HG03457 (cell line): ENCODE data around the gene REXO2.

Experiments
- ATAC-seq: cut with Tn5 transposase; IDR thresholded peaks from one replicate; pipeline ENCODE4 v1.9.1; 2021; ENCODE audit warnings: moderate number of reproducible peaks; ENCODE audit not compliant: unreplicated experiment

The REXO2 gene

DNA sequence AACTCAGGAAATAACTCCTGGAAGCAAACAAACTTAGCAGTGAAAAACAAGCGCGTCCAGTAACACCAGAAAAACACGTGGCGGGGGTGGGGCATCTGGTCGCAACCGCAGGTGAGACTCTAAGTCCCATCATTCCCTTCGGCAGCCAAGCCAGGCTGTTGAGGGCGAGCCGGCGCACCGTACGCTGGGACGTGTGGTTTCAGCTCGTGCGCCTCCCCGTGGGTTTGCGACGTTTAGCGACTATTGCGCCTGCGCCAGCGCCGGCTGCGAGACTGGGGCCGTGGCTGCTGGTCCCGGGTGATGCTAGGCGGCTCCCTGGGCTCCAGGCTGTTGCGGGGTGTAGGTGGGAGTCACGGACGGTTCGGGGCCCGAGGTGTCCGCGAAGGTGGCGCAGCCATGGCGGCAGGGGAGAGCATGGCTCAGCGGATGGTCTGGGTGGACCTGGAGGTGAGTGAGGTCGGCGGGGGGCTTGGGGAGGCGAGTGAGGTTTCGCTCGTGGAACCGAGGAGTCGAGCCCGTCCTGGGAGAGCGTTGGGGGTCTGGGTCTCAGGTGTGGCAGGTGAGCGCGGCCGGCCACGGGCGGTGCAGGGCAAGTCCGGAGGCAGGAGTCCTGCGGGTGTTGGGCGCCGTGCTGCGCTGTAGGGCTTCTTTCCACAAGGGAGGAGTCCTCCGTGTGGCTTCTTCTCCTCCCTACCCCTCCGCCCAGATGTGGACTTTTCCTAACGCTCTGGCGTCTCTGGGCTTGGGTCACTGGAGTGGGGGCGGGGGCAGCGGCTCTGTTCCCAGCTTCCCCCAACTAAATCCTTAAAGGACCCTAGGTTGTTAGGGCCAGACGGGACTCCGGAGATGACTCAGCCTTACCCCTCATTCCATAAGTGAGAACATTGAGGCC, at the start of gene REXO2:
REXO2 (plus strand) TSS at position 239 of the 892 bp plus-strand sequence; CDS start at position 301, 62 bp downstream.
- ATAC-seq: peak; percentile 99

DNA sequence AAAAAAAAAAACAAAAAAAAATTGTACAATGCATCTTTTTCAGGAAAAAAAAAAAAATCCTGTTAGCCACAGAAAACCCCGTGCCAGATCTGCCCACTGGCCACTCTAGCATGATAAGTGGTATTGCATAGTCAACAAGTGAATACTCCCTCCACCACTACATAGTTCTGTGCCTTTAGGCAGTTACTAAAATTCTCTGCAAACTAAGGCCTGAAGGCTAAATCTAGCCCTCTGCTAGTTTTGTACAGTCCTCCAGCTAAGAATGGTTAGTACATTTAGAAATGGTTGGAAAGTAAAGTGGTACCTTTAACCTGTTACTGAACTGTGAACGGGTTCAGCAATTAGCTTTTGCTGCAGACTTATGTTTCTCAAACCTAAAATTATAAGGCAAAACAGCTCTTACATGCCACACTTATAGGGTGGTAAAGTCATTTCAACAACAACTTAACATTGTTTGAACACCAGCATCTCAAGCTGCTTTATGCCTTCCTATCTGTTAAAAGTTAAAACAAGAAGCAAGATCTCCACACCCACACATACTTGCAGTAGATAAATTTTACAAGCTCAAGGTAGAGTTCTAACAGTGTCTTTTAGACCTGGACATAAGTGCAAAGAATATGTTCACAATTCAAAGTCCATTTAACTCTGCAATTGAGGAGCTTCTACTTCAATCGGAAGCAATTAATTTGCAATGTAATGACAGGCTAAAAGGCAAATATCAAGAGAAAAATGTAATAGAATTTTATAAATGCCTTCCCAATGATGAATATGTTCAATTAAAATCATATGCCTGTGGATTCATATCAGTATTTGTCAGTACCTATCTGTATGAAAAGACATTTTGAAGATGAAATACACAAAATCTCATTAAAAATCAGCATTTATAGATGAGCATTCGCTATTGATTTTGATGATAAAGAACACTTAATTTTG, 46.3 kb upstream of the REXO2 start:
- no peak for ATAC-seq

DNA sequence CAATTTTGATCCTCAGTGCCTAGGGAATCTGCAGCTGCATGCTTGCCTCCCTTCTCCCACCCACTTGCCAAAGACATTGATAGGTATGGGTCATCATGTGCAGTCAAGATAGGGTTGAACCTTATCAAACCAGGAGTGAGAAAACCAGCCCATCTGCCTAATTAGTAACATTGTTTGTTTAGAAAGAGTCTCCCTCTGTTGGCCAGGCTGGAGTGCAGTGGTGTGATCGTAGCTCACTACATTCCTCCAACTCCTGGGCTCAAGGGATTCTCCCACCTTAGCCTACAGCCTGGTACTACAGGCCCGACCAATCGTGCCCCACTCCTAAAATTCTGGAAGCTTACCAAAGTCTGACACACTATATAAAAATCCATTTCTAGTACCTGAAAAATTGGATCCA, 43.5 kb upstream of the REXO2 start:
- ATAC-seq: no peak

DNA sequence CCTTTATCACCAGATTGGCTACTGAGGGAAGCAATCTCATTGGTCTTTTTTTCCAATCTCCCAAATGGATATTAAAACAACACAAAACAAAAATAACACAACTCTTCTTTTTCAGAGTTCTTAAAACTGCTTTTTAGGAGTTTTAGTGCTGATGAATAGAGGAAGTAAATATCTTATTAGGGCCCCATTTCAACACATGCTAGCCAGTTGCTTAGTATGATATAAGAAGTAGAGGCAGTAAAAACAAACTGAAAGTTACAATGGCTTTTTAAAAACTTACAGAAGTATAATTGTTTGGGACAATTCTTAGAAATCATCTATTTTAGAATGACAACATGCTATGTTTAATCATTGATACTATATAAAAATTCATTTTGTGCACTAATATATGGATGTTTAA, 42.4 kb upstream of the REXO2 start:
- ATAC-seq: no peak

DNA sequence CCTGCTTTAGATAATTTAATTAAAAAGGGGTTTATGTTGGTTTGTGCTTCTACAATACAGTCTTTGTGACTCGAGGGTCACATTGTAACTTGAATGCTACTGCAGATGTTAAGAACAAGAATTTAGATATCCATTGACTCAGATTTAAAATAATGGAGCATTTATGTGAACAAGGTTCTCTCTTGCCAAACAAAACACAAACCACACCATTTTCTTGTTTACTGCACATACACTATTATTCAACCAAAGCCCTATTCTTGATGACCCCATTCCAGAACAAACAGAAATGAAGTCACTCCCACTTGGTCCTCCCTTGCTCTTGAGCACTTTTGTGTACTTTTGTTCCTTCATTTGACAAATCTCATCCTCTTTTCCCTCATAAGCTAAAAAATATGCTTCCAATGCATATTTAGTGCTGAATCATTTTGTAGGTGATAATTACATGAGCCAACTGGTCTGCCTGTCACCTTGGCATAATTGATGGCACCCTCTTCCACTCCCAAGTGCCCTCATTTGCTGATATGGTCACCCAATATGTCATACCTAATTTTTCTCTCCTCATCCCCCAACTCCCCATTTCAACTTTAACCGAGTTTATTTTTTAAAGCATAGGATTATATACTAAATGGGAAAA, 41.8 kb upstream of the REXO2 start:
- ATAC-seq: no peak

DNA sequence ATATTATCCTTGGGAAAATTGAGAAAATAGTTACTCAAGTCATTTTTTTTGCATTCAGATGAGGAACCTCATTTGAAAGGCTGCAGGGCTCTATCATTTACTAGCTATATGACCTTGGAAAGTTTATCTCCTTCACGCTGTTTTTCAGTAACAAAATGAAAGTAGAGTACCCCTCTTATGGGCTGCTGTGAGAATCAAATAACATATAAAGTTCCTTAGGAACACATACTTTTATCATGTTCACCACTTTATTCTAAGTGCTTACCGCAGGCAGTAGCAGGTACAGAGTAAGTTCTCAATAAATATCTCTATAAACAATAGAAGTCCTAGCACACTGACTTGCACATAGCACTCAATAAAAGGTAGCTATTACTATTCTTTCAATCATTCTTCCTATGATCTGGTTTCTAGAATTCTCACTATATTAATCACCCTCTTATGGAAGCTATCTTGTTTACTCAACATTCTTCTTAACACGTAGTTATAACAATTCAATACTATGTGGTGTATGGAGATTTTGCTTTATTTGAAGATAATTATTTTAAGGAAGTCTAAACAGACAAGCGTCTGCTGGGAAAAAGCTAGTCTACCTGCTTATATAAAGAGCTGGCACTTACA, 40.9 kb upstream of the REXO2 start:
- no peak for ATAC-seq

DNA sequence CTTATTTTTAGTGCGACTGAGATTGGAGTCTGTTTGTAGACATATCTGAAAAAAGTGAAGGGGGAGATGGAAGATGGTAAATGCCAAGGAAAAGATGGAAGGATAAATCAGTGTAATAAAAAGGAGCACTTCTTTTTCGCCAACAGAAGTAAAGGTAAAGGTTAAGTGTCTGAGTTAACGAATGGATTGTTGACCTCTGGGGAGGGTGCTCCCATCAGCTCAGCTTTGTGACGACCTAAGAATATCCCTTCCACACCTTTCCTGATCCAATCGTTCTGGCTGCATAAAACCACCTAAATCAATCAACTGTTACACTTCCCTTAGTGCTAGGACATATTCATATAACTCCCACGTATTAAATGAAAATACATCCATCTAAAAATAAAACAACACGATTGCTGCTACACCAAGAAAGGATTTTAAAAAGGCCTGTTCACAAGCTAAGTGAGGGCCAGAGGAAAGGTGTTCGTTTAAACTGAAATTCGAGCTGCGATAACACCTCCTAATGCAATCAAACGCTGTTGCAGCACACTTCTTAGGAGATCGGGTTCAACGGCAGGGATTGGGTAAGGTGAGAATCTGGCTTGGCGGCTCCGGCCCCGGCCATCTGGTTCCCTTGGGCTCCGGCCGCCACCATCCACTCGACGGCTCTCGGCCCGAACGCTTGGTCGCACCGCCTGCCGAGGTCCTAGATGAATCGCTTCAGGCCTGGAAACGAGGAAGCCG, 39.6 kb upstream of the REXO2 start:
- no peak for ATAC-seq

DNA sequence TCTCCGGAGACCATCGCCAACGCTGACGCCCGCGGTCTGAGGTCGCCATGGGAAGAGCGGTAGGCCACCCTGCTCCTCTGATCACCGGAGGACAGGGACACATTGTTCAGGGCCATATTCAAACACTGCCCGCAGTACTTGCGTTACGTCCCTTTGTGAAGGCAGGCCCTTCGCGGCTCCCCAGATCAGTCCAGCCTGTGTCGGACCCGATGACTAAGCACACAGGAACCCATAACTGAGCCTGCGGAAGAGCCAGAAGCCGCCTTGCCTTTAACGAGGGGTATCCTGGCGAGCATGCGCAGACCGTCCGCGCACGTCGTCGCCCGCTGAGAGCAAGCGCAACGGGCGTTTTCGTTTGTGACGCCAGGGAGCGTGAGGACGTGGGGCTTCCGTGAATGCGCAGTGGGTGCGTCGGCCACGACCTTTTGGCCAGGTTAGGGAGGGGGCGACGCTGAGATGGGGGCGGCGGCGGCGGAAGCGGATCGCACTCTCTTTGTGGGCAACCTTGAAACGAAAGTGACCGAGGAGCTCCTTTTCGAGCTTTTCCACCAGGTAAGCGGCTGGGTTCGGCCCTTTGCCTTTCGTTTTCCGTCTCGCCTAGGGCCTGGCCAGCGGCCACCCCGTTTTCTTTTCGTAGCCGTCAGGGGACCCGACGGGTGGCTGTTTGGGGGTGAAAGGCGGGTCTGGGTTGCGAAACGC, 38.9 kb upstream of the REXO2 start, which contains the start of the genes C11orf71 and RBM7:
C11orf71 (minus strand) TSS at position 296 of the 699 bp plus-strand sequence; CDS start at position 116, 180 bp downstream.
RBM7 (plus strand) TSS at position 451 of the 699 bp plus-strand sequence; CDS start at position 457, 6 bp downstream.
- peak; percentile 92 for ATAC-seq

DNA sequence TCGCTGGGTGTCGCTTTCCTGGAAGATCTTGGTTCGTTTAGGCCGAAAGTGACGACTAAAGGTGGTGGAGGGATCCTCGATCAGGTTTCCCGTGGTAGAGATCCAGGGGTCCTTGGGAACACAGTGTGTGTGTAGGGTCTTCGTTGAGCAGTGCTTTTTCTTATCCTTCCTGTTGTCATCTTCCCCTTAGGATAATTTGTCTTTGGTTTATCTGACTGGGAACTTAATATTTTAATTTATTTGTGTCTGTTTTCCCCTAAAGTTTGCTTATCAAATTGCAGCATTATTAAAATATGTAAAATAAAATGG, 38.4 kb upstream of the REXO2 start:
- ATAC-seq: no peak

DNA sequence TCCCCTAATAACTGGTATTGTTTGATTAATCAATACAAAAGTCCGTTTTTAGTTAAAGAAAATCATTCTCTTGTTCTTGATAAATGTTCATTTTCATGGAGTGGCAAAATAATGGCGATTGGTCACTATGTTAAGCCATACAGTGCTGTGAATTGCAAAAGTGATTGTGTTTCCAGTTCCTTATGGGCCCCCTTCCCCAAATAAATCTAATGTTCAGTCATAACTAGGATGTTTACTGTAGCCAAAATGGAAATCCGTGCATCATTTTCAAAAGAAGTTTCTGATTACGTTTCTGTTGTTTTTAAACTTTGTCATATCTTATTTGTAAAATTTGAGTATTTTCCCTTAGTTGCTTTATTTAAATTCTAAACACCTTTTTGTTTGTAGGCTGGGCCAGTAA, 38.0 kb upstream of the REXO2 start:
- no peak for ATAC-seq

DNA sequence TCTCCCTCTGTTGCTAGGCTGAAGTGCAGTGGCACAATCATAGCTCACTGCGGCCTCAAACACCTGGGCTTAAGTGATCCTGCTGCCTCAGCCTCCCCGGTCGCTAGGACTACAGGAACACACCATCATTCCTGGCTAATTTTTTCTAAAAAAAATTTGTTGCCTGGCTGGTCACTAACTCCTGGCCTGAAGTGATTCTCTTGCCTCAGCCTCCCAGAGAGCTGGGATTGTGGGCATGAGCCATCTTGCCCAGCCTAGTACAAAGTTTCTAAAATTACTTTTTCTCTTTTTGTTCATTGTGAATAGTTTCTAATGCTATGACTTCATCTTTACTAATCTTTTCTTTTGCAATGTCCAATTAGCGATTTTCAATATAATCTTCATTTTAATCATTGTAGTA, 26.3 kb upstream of the REXO2 start:
- no peak for ATAC-seq

DNA sequence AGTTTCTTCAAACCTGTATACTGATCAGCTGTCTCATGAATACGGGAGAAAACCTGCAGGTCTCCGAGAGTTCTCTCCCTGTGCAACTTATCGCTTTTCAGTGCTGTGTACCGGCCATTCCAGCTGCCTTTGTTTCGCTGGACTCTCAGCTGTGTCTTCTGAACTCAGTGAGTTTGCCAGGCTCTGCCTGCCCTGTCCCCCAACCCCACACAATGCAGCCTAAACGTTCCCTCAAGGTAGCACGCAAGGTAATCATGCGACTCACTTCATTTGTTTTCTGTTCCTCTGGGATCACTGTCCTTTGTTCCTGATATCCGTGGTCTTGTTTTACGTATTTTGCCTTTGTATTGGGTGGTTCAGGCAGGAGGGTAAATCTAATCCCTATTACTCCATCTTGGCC, 25.3 kb upstream of the REXO2 start:
- ATAC-seq: no peak

DNA sequence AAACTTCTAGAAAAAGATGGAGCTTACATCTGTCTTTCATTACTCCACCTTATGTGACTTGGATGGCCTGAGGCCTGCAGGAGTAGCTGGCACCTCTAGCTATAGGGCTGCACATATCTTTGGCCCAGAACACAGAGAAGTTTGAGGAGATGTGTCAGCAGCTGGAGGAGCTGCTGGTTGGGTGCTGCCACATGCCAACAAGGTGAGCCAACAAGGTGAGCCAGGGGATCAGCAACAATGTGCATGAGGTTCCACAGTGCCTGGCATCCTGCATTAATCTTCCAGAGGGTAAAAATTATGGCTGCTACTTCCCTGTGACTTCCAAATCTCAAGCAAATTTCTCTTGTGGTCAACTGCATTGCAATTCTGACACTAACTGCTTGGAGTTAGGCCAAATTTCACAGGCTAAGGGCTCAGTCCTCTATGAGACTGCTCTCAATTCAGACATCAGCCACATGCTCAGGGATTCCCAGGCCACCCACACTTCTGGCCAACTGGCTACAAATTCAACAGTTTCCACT, 22.8 kb upstream of the REXO2 start:
- ATAC-seq: no peak

DNA sequence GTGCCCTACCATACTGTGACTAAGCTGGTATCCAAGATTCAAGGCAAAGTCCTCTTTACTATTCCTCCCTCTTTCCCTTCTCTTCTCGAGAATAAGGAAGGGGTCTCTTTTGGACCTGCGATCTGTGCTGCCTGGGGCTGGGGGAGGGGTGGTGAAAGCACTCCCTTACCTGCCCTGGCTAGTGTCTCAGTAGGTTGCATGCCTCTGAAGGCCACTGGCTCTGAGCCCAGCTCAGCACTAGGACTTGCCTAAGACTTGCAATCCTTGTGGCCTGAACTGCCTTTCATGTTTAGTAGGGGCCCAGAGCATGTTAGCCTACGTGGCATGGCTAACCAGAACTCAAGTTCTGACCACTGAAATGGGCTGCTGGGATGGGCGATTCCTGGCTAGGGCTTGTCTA, 13.0 kb upstream of the REXO2 start:
- ATAC-seq: no peak

DNA sequence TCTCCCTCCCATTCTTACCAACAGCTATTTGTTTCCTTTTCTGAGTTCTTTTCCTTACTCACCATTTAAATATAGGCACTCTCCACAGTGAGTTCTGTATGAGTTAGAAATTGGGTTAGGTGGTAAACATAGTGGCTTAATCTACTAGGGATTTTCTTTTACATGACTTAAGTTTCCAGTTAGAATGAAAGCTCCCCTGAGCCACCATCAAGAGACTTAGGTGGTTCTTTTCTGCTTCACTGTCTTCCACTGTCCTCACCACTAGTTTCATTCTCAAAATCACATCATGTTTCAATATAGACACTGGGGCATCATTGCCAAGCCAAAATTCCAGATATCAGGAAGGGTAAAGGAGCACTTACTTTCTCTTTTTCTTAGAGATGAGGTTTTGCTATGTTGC, 9.0 kb upstream of the REXO2 start:
- ATAC-seq: no peak

DNA sequence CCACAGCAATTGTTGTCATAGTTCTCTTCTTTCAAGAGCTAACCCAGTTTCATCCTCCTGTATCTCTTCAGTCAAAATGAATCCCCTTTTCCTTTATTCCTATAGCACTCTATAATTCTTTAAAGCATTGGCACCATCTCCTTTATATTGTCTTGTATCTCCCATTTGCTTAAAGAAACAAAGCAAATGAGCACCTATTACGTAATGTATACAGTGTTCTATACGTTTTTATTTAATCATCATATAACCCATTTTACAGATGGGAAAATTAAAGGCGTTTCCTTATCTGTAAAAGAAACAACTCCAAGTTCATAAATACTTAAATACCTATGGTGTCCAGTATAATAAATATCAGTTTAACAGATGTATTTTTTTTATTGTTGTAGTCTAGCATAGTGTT, 6.4 kb upstream of the REXO2 start:
- no peak for ATAC-seq

DNA sequence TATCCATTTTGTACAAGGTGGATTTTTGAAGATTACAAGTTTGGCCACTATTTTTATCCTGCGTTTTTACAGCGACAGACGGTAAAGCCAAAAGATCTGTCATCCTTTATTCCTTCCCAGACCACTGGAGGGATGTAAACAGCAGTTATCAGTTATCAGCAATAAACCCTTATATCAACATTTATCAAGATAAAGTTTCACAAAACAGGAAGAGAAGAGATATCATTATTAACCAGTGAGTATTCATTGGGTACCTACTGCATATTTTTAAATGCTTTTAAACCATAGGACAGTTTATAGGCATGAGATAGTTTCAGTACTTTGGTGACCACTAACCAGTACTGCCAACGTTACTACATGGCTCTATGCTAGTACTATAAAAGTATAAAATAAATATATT, 5.9 kb upstream of the REXO2 start:
- ATAC-seq: no peak

DNA sequence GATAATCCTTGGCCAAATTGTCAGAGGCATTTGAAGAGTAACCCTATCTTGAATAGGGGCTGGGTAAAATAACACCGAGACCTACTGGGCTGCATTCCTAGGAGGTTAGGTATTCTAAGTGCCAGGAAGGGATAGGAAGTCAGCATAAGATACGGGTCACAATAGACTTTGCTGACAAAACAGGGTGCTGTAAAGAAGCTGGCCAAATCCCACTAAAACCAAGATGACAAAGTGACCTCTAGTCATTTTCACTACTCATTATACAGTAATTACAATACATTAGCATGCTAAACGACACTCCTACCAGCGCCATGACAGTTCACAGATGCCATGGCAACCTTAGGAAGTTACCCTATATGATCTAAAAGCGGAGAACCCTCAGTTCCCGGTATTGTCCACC, 964 bp upstream of the REXO2 start:
- no peak for ATAC-seq

DNA sequence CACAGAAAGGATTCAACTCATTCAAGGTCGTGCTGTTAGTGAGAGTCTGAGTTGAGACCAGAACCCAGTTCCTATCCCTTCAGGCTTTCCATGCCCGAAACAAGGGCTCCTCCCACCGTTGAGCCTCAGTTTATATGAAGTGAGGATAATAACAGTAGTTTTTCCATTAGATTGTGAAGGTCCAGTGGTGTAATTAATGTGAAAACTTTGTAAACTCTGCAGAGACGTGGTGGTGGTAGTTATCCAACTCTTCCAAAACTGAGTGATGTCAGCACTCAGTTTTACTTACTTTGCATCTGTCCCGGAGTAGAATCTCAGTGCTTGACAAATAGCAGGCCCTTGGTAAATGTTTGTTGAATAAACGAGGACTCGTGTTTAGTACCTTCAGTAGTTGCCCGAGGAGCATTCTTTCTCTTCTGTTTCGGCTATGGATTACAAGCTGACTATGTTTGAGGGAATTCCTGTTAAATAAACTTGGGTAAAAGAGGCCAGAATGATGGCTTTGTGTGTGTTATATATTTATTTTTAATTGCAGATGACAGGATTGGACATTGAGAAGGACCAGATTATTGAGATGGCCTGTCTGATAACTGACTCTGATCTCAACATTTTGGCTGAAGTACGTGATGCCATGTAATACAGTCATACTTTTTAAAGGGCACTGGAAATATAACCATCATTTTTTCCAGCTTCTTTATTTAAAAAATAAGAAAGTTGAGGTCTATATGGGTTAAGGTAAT, 1.0 kb downstream of the REXO2 start:
- no peak for ATAC-seq
